GM19025 (cell line): ENCODE measurements around the gene HSPA1L.
"Not testable (repeated sequence)": the region's sequence is repeated elsewhere in the genome, so short reads cannot be mapped to it uniquely, and the experiment has no call there.

Source experiments
- ATAC-seq: cut with Tn5 transposase; IDR thresholded peaks from one replicate; pipeline ENCODE4 v1.9.1; 2021; ENCODE audit warnings: mild to moderate bottlenecking, low read depth, moderate library complexity; ENCODE audit not compliant: unreplicated experiment

The HSPA1L gene

GRCh38 chr6:31837369-31838113 lies 22.5 kb upstream of the HSPA1L start:
- no peak for ATAC-seq

DNA sequence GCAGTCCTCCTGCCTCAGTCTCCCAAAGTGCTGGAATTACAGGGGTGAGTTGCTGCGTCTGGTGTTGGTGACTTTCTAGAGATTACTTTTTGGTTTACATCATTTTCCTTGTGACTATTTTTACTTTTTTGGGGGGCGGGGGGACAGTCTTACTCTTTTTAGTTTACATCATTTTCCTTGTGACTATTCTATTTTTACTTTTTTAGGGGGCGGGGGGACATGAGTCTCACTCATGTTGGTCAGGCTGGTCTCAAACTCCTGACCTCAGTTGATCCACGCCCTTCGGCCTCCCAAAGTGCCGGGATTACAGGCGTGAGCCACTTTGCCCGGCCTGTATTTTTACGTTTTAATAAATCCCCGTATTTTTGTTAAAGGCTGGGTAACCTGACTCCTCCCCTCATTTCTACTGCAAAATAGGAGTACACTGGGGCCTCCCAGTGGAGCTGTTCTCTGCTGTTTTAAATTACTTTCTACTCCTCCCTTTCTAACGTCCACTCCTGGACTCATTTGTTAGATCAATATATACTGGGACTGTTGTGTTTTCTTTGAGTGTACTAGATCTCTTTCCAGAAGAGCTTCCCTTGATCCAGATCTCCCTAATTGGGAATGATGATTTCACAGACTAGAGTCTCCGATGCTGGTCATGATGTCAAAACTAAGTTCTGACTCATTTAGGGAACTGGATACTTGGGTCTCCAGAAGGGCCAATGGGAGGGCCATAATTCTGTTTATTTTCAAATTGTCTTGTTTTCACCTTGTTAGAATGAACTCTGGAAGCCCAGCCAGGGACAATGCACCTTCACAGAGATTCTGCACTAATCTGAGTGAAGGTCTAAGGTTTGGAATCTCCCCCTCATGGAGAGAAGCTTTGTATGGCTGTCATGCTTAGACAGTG lies 21.6 kb upstream of the HSPA1L start:
- no peak for ATAC-seq

DNA sequence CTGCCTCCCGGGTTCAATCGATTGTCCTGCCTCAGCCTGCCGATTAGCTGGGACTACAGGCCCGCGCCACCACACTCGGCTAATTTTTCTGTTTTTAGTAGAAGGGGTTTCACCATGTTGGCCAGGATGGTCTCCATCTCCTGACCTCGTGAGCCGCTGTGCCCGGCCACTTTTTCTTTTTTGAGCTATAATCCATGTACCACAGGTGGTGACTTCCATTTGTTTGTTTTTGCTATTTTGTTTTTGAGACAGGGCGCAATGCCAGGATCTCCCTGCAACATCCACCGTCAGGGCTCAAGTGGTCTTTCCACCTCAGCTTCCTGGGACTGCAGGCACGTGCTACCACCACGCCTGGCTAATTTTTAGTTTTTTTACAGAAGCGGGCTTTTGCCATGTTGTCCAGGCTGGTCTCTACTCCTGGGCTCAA lies 21.0 kb upstream of the HSPA1L start:
- ATAC-seq, result no peak

- ATAC-seq, result peak; percentile 43
Measured at GRCh38 chr6:31834367-31835250, 19.5 kb upstream of the HSPA1L start.

- ATAC-seq, result no peak
Measured at GRCh38 chr6:31831350-31832215, 16.5 kb upstream of the HSPA1L start.

DNA sequence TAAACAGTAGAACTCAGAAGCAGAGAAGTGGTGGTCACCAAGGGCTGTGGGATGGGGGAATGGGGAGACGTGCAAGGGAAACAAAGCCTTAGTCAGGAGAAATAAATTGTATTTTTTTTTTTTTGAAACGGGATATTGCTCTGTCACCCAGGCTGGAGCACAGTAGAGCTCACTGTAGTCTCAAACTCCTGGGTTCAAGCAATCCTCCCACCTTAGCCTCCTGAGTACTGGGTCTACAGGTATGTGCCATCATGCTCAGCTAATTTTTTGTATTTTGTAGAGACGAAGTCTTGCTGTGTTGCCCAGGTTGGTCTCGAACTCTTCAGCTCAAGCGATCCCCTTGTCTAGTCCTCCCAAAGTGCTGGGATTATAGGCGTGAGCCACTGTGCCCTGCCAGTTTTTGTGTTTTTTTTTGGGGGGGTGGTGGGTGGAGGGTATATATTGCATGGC lies 15.8 kb upstream of the HSPA1L start:
- no peak for ATAC-seq

DNA sequence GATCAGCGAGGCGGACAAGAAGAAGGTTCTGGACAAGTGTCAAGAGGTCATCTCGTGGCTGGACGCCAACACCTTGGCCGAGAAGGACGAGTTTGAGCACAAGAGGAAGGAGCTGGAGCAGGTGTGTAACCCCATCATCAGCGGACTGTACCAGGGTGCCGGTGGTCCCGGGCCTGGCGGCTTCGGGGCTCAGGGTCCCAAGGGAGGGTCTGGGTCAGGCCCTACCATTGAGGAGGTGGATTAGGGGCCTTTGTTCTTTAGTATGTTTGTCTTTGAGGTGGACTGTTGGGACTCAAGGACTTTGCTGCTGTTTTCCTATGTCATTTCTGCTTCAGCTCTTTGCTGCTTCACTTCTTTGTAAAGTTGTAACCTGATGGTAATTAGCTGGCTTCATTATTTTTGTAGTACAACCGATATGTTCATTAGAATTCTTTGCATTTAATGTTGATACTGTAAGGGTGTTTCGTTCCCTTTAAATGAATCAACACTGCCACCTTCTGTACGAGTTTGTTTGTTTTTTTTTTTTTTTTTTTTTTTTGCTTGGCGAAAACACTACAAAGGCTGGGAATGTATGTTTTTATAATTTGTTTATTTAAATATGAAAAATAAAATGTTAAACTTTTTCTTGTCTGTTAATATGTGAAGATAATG lies 14.7 kb upstream of the HSPA1L start:
- ATAC-seq, result no peak

DNA sequence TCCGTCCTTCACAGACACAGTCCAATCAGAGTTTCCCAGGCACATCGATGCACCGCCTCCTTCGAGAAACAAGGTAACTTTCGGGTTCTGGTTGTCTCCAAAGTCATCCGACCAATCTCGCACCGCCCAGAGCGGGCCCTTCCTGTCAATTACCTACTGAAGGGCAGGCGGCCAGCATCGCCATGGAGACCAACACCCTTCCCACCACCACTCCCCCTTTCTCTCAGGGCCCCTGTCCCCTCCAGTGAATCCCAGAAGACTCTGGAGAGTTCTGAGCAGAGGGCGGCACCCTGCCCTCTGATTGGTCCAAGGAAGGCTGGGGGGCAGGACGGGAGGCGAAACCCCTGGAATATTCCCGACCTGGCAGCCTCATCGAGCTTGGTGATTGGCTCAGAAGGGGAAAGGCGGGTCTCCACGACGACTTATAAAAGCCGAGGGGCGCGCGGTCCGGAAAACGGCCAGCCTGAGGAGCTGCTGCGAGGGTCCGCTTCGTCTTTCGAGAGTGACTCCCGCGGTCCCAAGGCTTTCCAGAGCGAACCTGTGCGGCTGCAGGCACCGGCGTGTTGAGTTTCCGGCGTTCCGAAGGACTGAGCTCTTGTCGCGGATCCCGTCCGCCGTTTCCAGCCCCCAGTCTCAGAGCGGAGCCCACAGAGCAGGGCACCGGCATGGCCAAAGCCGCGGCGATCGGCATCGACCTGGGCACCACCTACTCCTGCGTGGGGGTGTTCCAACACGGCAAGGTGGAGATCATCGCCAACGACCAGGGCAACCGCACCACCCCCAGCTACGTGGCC lies 12.4 kb upstream of the HSPA1L start, which contains the start of gene HSPA1B:
Gene HSPA1B, plus strand, starts transcription at position 453 of the 794 bp plus-strand sequence. Its CDS starts 213 bp downstream, at position 666.
- ATAC-seq, result peak; percentile 71

GRCh38 chr6:31826793-31827285 lies 11.8 kb upstream of the HSPA1L start:
- ATAC-seq, result no peak

GRCh38 chr6:31825553-31825952 lies 10.5 kb upstream of the HSPA1L start:
- ATAC-seq, result no peak

DNA sequence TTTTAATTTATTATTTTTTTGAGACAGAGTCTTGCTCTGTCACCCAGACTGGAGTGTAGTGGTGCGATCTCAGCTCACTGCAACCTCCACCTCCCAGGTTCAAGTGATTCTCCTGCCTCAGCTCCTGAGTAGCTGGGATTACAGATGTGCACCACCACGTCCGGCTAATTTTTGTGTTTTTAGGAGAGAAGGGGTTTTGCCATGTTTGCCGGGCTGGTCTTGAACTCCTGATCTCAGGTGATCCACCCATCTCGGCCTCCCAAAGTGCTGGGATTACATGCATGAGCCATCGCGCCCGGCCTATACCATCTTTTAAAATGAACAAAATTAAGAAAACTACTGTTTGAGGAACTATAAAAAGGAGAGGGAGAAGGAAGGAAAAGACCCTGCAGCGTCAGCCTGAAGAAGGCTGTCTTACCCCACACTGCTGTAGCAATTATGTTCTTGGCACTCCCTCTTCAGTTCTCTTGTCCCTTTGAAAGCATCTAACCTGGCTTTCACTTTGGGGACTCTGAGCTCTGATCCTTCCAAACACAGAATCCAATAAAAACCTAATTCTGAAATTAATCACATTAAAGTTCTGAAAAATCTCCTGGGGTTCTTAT lies 8.6 kb upstream of the HSPA1L start:
- ATAC-seq, result not testable (repeated sequence)

GRCh38 chr6:31822036-31822821 lies 7.1 kb upstream of the HSPA1L start:
- no peak for ATAC-seq

DNA sequence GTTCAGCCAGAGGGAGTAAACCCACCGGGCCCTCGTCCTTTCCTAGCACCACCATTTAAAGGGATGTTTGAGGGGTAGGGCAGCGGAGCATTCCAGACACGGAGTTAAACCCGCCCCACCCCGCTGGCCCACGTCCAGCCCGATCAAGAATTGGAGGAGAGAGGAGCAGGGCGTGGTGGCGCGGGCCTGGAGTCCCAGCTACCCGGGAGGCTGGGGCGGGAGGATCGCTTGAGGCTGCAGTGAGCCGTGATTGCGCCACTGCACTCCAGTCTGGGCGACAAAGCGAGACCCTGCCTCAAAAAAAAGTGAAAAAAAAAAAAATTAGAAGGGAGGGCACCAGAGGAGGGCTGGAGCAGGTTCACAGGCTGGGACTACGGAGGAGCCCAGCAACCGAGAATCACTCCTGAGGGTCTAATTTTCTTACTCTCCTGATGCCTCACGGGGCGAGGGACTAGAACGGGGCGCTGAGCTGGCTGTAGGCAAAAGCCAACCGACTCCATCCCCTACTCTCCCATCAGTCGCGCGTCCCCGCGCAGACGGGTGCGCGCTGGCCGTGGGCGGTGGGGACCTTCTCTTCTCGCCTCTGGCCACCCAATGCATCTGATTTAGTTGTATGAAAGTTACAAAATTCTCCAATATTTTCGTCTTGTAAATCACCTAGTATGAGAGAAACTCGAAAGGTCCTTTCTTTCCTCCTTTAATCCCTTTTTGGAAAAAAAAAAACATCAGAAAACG lies 6.4 kb upstream of the HSPA1L start:
- no peak for ATAC-seq

DNA sequence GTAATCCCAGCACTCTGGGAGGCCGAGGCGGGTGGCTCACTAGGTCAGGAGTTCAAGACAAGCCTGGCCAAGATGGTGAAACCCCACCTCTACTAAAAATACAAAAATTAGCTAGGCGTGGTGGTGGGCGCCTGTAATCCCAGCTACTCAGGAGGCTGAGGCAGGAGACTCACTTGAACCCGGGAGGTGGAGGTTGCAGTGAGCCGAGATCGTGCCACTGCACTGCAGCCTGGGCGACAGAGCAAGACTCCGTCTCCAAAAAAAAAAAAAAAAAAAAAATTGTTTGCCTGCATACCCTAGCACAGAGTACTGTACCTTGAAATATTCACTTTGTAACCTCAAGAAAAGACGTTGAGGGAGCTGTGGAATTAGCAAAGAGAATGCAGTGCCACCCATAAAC lies 5.3 kb upstream of the HSPA1L start:
- ATAC-seq, result not testable (repeated sequence)

GRCh38 chr6:31819871-31820299 lies 4.8 kb upstream of the HSPA1L start:
- ATAC-seq, result no peak

DNA sequence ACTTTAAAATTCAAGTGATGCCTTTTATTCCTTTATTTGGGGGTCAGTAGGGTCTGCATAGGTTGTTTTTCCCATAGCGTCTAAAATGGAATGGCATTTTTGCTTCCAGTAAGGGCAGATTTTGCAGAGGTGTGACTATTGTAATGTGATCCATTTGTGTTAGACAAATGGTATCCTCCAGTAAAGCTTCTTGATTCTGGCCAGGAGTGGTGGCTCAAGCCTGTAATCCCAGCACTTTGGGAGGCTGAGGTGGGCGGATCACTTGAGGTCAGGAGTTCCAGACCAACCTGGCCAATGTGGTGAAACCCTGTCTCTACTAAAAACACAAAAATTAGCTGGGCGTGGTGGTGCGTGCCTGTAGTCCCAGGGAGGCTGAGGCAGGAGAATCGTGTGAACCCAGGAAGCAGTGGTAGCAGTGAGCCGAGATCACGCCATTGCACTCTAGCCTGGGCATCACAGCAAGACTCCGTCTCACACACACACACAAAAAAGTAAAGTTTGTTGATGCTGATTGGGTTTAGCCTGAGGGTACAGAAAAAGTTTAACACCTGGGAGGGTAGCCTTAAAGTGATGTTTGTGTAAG lies 2.9 kb upstream of the HSPA1L start:
- ATAC-seq, result not testable (repeated sequence)
